ENCODE results near the gene MORN5. TPM values are rescaled to one million over a fixed set of nuclear protein-coding genes. Genes with fewer than 3 reads are reported as not detected.
"Not testable (repeated sequence)": the region's sequence is repeated elsewhere in the genome, so short reads cannot be mapped to it uniquely, and the experiment has no call there.

Gene MORN5
- total RNA-seq, 2 donors from 2014 or later: not detected

GRCh38 chr9:122113574-122113973 lies 46.1 kb upstream of the MORN5 start:
- DNase-seq (no peak), ATAC-seq (no peak)
- no peaks in the 10 kb centered on the region for H3K36me3 ChIP-seq (replicated peaks in 1 of 2; ENCODE audit: insufficient read depth in 1 of 2, low read depth in 2 of 2)
- H3K4me1 ChIP-seq: no peaks in the 10 kb centered on the region
- H3K4me3 ChIP-seq: no peak overlapping the region
- intact Hi-C loops (cut with DNase I): loop anchor here (10.0 kb wide), 1 partner anchor 691 kb away; the partner anchor contains the start of gene OR1K1
- no peak overlapping the region for H3K27ac ChIP-seq
- 43 to 47% methylated on average over 5 of the region's 5 CpGs for WGBS, 2 donors
- TF ChIP-seq CTCF (IDR thresholded peaks at IDR 0.05) (no peak), POLR2A (IDR thresholded peaks at IDR 0.05) (no peak)
- H3K9me3 ChIP-seq: no peaks in the 10 kb centered on the region
- no peaks in the 10 kb centered on the region for H3K27me3 ChIP-seq

- ATAC-seq (no peak), DNase-seq (no peak)
- Histone ChIP-seq H3K9me3 (no peaks in the 10 kb centered on the region), H3K27me3 (no peaks in the 10 kb centered on the region), H3K4me1 (no peaks in the 10 kb centered on the region), H3K36me3 (replicated peaks in 1 of 2; ENCODE audit: insufficient read depth in 1 of 2, low read depth in 2 of 2) (no peaks in the 10 kb centered on the region), H3K27ac (no peak overlapping the region), H3K4me3 (no peak overlapping the region)
- intact Hi-C loops (cut with DNase I): loop anchor here (10.0 kb wide), 1 partner anchor 689 kb away; the partner anchor contains the start of gene OR1K1
- TF ChIP-seq POLR2A (IDR thresholded peaks at IDR 0.05) (no peak), CTCF (IDR thresholded peaks at IDR 0.05) (no peak)
- whole genome bisulfite sequencing, 2 donors: 61 to 70% methylated on average over 8 to 12 of the region's 12 CpGs
Measured at GRCh38 chr9:122115176-122116035, 44.3 kb upstream of the MORN5 start.

- H3K4me3 ChIP-seq: no peak overlapping the region
- ATAC-seq (no peak), DNase-seq (no peak)
- no peaks in the 10 kb centered on the region for H3K9me3 ChIP-seq
- H3K27me3 ChIP-seq: no peaks in the 10 kb centered on the region
- no peak overlapping the region for H3K27ac ChIP-seq
- WGBS, 2 donors: 43 to 68% methylated on average over 4 of the region's 4 CpGs
- no peaks in the 10 kb centered on the region for H3K36me3 ChIP-seq (replicated peaks in 1 of 2; ENCODE audit: insufficient read depth in 1 of 2, low read depth in 2 of 2)
- no peak for TF ChIP-seq CTCF (IDR thresholded peaks at IDR 0.05)
- no peak for TF ChIP-seq POLR2A (IDR thresholded peaks at IDR 0.05)
- intact Hi-C loops (cut with DNase I): loop anchor here (10.0 kb wide), 1 partner anchor 689 kb away; the partner anchor contains the start of gene OR1K1
- no peaks in the 10 kb centered on the region for H3K4me1 ChIP-seq
Measured at GRCh38 chr9:122116040-122116439, 43.7 kb upstream of the MORN5 start.

- intact Hi-C loops (cut with DNase I): loop anchor here (10.0 kb wide), 1 partner anchor 688 kb away; the partner anchor contains the start of gene OR1K1
- Histone ChIP-seq H3K36me3 (replicated peaks in 1 of 2; ENCODE audit: insufficient read depth in 1 of 2, low read depth in 2 of 2) (no peaks in the 10 kb centered on the region), H3K27me3 (no peaks in the 10 kb centered on the region), H3K27ac (no peak overlapping the region), H3K4me3 (no peak overlapping the region), H3K4me1 (peaks cover 5% of the 10 kb centered on the region), H3K9me3 (no peaks in the 10 kb centered on the region)
- no peak for TF ChIP-seq CTCF (IDR thresholded peaks at IDR 0.05)
- TF ChIP-seq POLR2A (IDR thresholded peaks at IDR 0.05): no peak
- no peak for ATAC-seq
- DNase-seq: no peak
- WGBS, 2 donors: 81 to 90% methylated on average over 10 of the region's 10 CpGs
Measured at GRCh38 chr9:122116448-122117173, 43.1 kb upstream of the MORN5 start.

- not testable (repeated sequence) for H3K9me3 ChIP-seq; H3K4me3 ChIP-seq; H3K27me3 ChIP-seq; H3K27ac ChIP-seq; H3K4me1 ChIP-seq; ATAC-seq; DNase-seq; H3K36me3 ChIP-seq (replicated peaks in 1 of 2; ENCODE audit: insufficient read depth in 1 of 2, low read depth in 2 of 2)
- intact Hi-C loops (cut with DNase I): loop anchor here (10.0 kb wide), 1 partner anchor 688 kb away; the partner anchor contains the start of gene OR1K1
- WGBS, 2 donors: 72 to 77% methylated on average over 9 of the region's 9 CpGs
Measured at GRCh38 chr9:122117241-122117640, 42.5 kb upstream of the MORN5 start.

Data from body of pancreas (tissue), 4 donors.